ENCODE measurements around the gene C14orf119.

C14orf119 gene

DNA sequence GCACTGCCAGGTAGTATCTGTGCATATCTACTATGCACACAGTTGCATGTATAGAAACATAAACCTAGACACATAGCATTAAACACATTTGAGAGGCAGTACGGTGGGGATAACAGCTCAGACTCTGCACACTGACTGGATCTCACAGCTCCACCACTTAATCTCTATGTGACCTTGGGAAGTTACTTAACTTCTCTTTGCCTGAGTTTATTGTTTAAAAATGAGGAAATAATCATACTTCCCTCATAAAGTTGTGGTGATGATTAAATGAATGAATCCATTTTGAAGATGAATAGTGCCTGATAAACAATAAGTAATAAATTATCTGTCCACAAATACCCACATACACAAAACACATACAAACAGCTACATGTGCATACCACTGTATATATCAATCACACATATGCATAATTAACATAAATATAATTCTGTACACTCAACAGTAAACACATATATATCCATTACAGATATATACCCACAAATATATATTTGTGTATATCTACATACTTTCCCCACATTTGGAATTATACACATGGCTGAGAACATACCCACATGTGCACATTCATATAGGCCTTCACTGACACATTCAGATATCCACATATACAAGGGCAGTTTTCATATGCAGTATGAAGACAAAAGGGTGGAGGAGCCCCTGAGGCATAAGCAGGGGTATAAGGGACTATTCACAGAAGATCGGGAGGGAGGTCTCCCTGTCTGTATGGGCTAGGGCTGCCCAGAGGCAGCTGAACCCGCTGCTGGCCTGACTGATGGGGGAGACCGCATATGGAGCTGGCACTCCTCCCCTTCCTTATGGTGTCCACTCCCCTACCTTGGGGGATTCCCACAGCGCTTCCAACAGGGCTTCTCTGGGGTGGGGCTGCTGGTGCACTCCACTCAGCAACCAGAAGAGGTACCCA, 43.9 kb upstream of the C14orf119 start:
- no peak overlapping the region for H3K4ac ChIP-seq (ENCODE audit: low read depth, low read length)
- no peaks in the 10 kb centered on the region for H3K79me2 ChIP-seq (ENCODE audit: control insufficient read depth, insufficient read depth, low read length, poor library complexity)
- no peak overlapping the region for H3K27ac ChIP-seq (ENCODE audit: low read depth, low read length)
- peaks cover 61 to 78% of the 10 kb centered on the region in 2 experiments for H3K36me3 ChIP-seq (ENCODE audit: control insufficient read depth in 1 of 2, insufficient read depth in 2 of 2, low read length in 2 of 2)
- no peak overlapping the region for H3K14ac ChIP-seq (ENCODE audit: low read length)
- H3K9ac ChIP-seq (ENCODE audit: low read length), result no peak overlapping the region
- no peak overlapping the region for H3K23ac ChIP-seq (ENCODE audit: low read length)
- no peak overlapping the region for H4K12ac ChIP-seq (ENCODE audit: low read depth, low read length)
- H3K4me2 ChIP-seq (ENCODE audit: low read length), result no peak overlapping the region
- H3K4me3 ChIP-seq (ENCODE audit: low read depth, low read length), result no peak overlapping the region
- H2BK12ac ChIP-seq (ENCODE audit: low read length), result no peak overlapping the region
- H3K4me1 ChIP-seq (ENCODE audit: control insufficient read depth in 1 of 2, insufficient read depth in 2 of 2, low read length in 2 of 2), result peaks cover 3 to 10% of the 10 kb centered on the region in 2 experiments
- no peaks in the 10 kb centered on the region for H3K79me1 ChIP-seq (ENCODE audit: low read length)
- H2AK5ac ChIP-seq (ENCODE audit: low read length), result no peak overlapping the region
- H2AFZ ChIP-seq (ENCODE audit: insufficient read depth, low read length, poor library complexity), result no peak overlapping the region
- no peak overlapping the region for H2BK120ac ChIP-seq (ENCODE audit: insufficient read depth, low read length, poor library complexity)
- WGBS (ENCODE audit: extremely low coverage, insufficient coverage, insufficient read length), result no CpG with 5 or more reads among the region's 5 CpGs
- H3K9me3 ChIP-seq (ENCODE audit: insufficient read depth, low read depth, low read length), result peaks cover 3% of the 10 kb centered on the region
- no peak overlapping the region for H4K8ac ChIP-seq (ENCODE audit: low read depth, low read length)
- no peak overlapping the region for H2BK5ac ChIP-seq (ENCODE audit: low read depth, low read length, poor library complexity)
- no peak for DNase-seq
- H3K27me3 ChIP-seq (ENCODE audit: insufficient read depth, low read length), result no peaks in the 10 kb centered on the region
- H4K91ac ChIP-seq (ENCODE audit: low read depth, low read length), result no peak overlapping the region
- H3K18ac ChIP-seq (ENCODE audit: low read length), result no peak overlapping the region

GRCh38 chr14:23052182-23052623, 43.1 kb upstream of the C14orf119 start:
- Histone ChIP-seq H3K4me2 (ENCODE audit: low read length) (no peak overlapping the region), H4K8ac (ENCODE audit: low read depth, low read length) (no peak overlapping the region), H4K91ac (ENCODE audit: low read depth, low read length) (no peak overlapping the region), H3K18ac (ENCODE audit: low read length) (no peak overlapping the region), H3K4me3 (ENCODE audit: low read depth, low read length) (no peak overlapping the region), H3K23ac (ENCODE audit: low read length) (no peak overlapping the region), H3K4ac (ENCODE audit: low read depth, low read length) (no peak overlapping the region), H3K27ac (ENCODE audit: low read depth, low read length) (no peak overlapping the region), H3K79me1 (ENCODE audit: low read length) (peaks cover 8% of the 10 kb centered on the region), H3K9me3 (ENCODE audit: insufficient read depth, low read depth, low read length) (peaks cover 3% of the 10 kb centered on the region), H3K36me3 (ENCODE audit: control insufficient read depth in 1 of 2, insufficient read depth in 2 of 2, low read length in 2 of 2) (peaks cover 59 to 76% of the 10 kb centered on the region in 2 experiments), H2AK5ac (ENCODE audit: low read length) (no peak overlapping the region), H3K79me2 (ENCODE audit: control insufficient read depth, insufficient read depth, low read length, poor library complexity) (peaks cover 3% of the 10 kb centered on the region), H2AFZ (ENCODE audit: insufficient read depth, low read length, poor library complexity) (no peak overlapping the region), H3K14ac (ENCODE audit: low read length) (no peak overlapping the region), H3K9ac (ENCODE audit: low read length) (no peak overlapping the region), H2BK5ac (ENCODE audit: low read depth, low read length, poor library complexity) (no peak overlapping the region), H4K12ac (ENCODE audit: low read depth, low read length) (no peak overlapping the region), H3K27me3 (ENCODE audit: insufficient read depth, low read length) (no peaks in the 10 kb centered on the region), H3K4me1 (ENCODE audit: control insufficient read depth in 1 of 2, insufficient read depth in 2 of 2, low read length in 2 of 2) (peaks cover 3 to 10% of the 10 kb centered on the region in 2 experiments), H2BK120ac (ENCODE audit: insufficient read depth, low read length, poor library complexity) (no peak overlapping the region), H2BK12ac (ENCODE audit: low read length) (no peak overlapping the region)
- no CpG with 5 or more reads among the region's 14 CpGs for WGBS (ENCODE audit: extremely low coverage, insufficient coverage, insufficient read length)
- no peak for DNase-seq

DNA sequence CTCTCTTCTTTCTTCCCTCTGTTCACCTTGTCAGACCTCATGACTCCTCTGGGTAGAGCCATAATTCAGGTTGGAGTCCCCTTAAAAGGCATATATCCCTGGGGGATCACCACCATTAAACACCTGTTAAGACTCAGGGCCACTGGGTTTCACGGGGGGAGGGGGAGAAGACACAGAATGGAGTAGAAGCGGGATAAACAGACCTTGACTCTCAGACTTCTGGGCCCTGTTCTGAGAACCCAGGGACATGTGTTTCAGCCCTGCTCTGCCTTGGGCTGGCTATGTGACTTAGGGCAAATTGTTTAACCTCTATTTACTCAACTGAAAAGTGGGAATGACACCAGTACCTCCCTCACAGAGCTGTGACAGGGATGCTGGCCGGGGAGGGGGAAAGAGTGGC, 42.6 kb upstream of the C14orf119 start:
- WGBS (ENCODE audit: extremely low coverage, insufficient coverage, insufficient read length), result no CpG with 5 or more reads among the region's 3 CpGs
- Histone ChIP-seq H3K4ac (ENCODE audit: low read depth, low read length) (no peak overlapping the region), H4K12ac (ENCODE audit: low read depth, low read length) (no peak overlapping the region)

DNA sequence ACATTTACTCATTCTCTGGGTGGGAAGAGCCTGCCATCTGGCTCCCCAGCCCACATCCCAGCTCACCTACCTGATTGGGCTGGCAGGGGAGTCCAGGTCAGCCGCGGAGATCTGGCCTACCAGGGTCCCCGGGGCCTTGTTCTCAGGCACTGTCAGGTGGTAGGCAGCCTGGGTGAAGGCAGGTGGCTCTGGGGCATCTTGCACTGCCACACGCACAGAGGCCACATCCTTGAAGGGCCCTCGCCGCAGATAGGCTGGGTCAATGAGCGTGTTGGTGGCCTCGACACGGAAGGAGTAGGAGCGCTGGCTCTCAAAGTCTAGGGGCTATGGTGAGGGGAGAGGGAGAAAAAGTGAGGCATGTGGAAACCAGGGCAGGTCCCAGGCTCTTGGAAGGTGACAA, 41.9 kb upstream of the C14orf119 start:
- Histone ChIP-seq H3K4me2 (ENCODE audit: low read length) (no peak overlapping the region), H3K23ac (ENCODE audit: low read length) (no peak overlapping the region), H3K79me2 (ENCODE audit: control insufficient read depth, insufficient read depth, low read length, poor library complexity) (peaks cover 6% of the 10 kb centered on the region), H3K9me3 (ENCODE audit: insufficient read depth, low read depth, low read length) (peaks cover 3% of the 10 kb centered on the region), H2BK5ac (ENCODE audit: low read depth, low read length, poor library complexity) (no peak overlapping the region), H3K27me3 (ENCODE audit: insufficient read depth, low read length) (no peaks in the 10 kb centered on the region), H3K14ac (ENCODE audit: low read length) (no peak overlapping the region), H4K91ac (ENCODE audit: low read depth, low read length) (no peak overlapping the region), H3K4ac (ENCODE audit: low read depth, low read length) (no peak overlapping the region), H2AFZ (ENCODE audit: insufficient read depth, low read length, poor library complexity) (no peak overlapping the region), H3K4me3 (ENCODE audit: low read depth, low read length) (no peak overlapping the region), H3K9ac (ENCODE audit: low read length) (no peak overlapping the region), H3K4me1 (ENCODE audit: control insufficient read depth in 1 of 2, insufficient read depth in 2 of 2, low read length in 2 of 2) (peaks cover 5 to 11% of the 10 kb centered on the region in 2 experiments), H2BK12ac (ENCODE audit: low read length) (no peak overlapping the region), H4K12ac (ENCODE audit: low read depth, low read length) (no peak overlapping the region), H3K36me3 (ENCODE audit: control insufficient read depth in 1 of 2, insufficient read depth in 2 of 2, low read length in 2 of 2) (peaks cover 52 to 66% of the 10 kb centered on the region in 2 experiments), H2BK120ac (ENCODE audit: insufficient read depth, low read length, poor library complexity) (no peak overlapping the region), H4K8ac (ENCODE audit: low read depth, low read length) (no peak overlapping the region), H2AK5ac (ENCODE audit: low read length) (no peak overlapping the region), H3K18ac (ENCODE audit: low read length) (no peak overlapping the region), H3K27ac (ENCODE audit: low read depth, low read length) (no peak overlapping the region), H3K79me1 (ENCODE audit: low read length) (peaks cover 12% of the 10 kb centered on the region)
- WGBS (ENCODE audit: extremely low coverage, insufficient coverage, insufficient read length), result no CpG with 5 or more reads among the region's 10 CpGs
- no peak for DNase-seq

More for the DNA sequence above, 42.6 kb upstream of the C14orf119 start:
- no peak overlapping the region for H2BK120ac ChIP-seq (ENCODE audit: insufficient read depth, low read length, poor library complexity)
- H3K4me3 ChIP-seq (ENCODE audit: low read depth, low read length), result no peak overlapping the region
- H3K4me2 ChIP-seq (ENCODE audit: low read length), result no peak overlapping the region
- no peak overlapping the region for H2AK5ac ChIP-seq (ENCODE audit: low read length)
- H4K8ac ChIP-seq (ENCODE audit: low read depth, low read length), result no peak overlapping the region
- H2AFZ ChIP-seq (ENCODE audit: insufficient read depth, low read length, poor library complexity), result no peak overlapping the region
- no peak overlapping the region for H2BK12ac ChIP-seq (ENCODE audit: low read length)
- no peak for DNase-seq
- H3K36me3 ChIP-seq (ENCODE audit: control insufficient read depth in 1 of 2, insufficient read depth in 2 of 2, low read length in 2 of 2), result peaks cover 57 to 71% of the 10 kb centered on the region in 2 experiments
- H2BK5ac ChIP-seq (ENCODE audit: low read depth, low read length, poor library complexity), result no peak overlapping the region
- no peak overlapping the region for H3K14ac ChIP-seq (ENCODE audit: low read length)
- no peak overlapping the region for H3K27ac ChIP-seq (ENCODE audit: low read depth, low read length)
- H3K4me1 ChIP-seq (ENCODE audit: control insufficient read depth in 1 of 2, insufficient read depth in 2 of 2, low read length in 2 of 2), result peaks cover 3 to 10% of the 10 kb centered on the region in 2 experiments
- peaks cover 4% of the 10 kb centered on the region for H3K79me2 ChIP-seq (ENCODE audit: control insufficient read depth, insufficient read depth, low read length, poor library complexity)
- no peak overlapping the region for H4K91ac ChIP-seq (ENCODE audit: low read depth, low read length)
- H3K23ac ChIP-seq (ENCODE audit: low read length), result no peak overlapping the region
- no peaks in the 10 kb centered on the region for H3K27me3 ChIP-seq (ENCODE audit: insufficient read depth, low read length)
- H3K9me3 ChIP-seq (ENCODE audit: insufficient read depth, low read depth, low read length), result peaks cover 3% of the 10 kb centered on the region
- peaks cover 10% of the 10 kb centered on the region for H3K79me1 ChIP-seq (ENCODE audit: low read length)
- H3K18ac ChIP-seq (ENCODE audit: low read length), result no peak overlapping the region
- no peak overlapping the region for H3K9ac ChIP-seq (ENCODE audit: low read length)

All from trophoblast cell (in vitro differentiated cells and primary cell).